Activated CD4-positive, alpha-beta T cell treated with anti-CD3 and anti-CD28 coated beads, Interleukin-2, amount 50 U/mL, for 1 hour (primary cell): ENCODE measurements around the gene TNFRSF4.

Source experiments
- DNase-seq: peaks from one replicate; pipeline ENCODE4 v3.0.0-alpha.2; 2020

TNFRSF4 gene

GRCh38 chr1:1245178-1245816 lies 31.3 kb upstream of the TNFRSF4 start:
- DNase-seq: no peak

GRCh38 chr1:1244192-1244811 lies 30.3 kb upstream of the TNFRSF4 start:
- DNase-seq: no peak

GRCh38 chr1:1243807-1244191 lies 29.8 kb upstream of the TNFRSF4 start:
- no peak for DNase-seq

GRCh38 chr1:1243266-1243660 lies 29.3 kb upstream of the TNFRSF4 start:
- no peak for DNase-seq

GRCh38 chr1:1242461-1243265 lies 28.7 kb upstream of the TNFRSF4 start:
- DNase-seq: no peak

GRCh38 chr1:1241588-1242219 lies 27.8 kb upstream of the TNFRSF4 start:
- no peak for DNase-seq

GRCh38 chr1:1240822-1241587 lies 27.1 kb upstream of the TNFRSF4 start:
- DNase-seq: no peak

GRCh38 chr1:1240348-1240732 lies 26.4 kb upstream of the TNFRSF4 start:
- no peak for DNase-seq

GRCh38 chr1:1239614-1240347 lies 25.8 kb upstream of the TNFRSF4 start:
- DNase-seq: no peak

- no peak for DNase-seq
These were observed 25.3 kb upstream of the TNFRSF4 start for GRCh38 chr1:1239227-1239613.

GRCh38 chr1:1238702-1239178 lies 24.8 kb upstream of the TNFRSF4 start:
- DNase-seq: no peak

- DNase-seq: no peak
These were observed 24.1 kb upstream of the TNFRSF4 start for GRCh38 chr1:1237874-1238701.

- DNase-seq: no peak
These were observed 23.3 kb upstream of the TNFRSF4 start for GRCh38 chr1:1236945-1237873.

- no peak for DNase-seq
These were observed 22.3 kb upstream of the TNFRSF4 start for GRCh38 chr1:1236176-1236763.

- DNase-seq: no peak
These were observed 21.2 kb upstream of the TNFRSF4 start for GRCh38 chr1:1235016-1235744.

GRCh38 chr1:1234180-1234808 lies 20.3 kb upstream of the TNFRSF4 start:
- no peak for DNase-seq

GRCh38 chr1:1233567-1233892 lies 19.6 kb upstream of the TNFRSF4 start:
- DNase-seq: no peak

GRCh38 chr1:1232796-1233566 lies 19.0 kb upstream of the TNFRSF4 start:
- DNase-seq: no peak
